HG03039 (cell line): ENCODE measurements around the gene NGFR.

Experiments
- ATAC-seq: cut with Tn5 transposase; IDR thresholded peaks from one replicate; pipeline ENCODE4 v1.9.1; 2021; ENCODE audit warnings: mild to moderate bottlenecking, moderate library complexity; ENCODE audit not compliant: unreplicated experiment

The NGFR gene

GRCh38 chr17:49494986-49495841 is at the start of gene NGFR:
NGFR (plus strand) TSS chr17:49495293; CDS start chr17:49495418, 125 bp downstream.
- no peak for ATAC-seq

- ATAC-seq = no peak
Measured at GRCh38 chr17:49445591-49445990, 49.5 kb upstream of the NGFR start.

- no peak for ATAC-seq
Measured at GRCh38 chr17:49447628-49448302, 47.3 kb upstream of the NGFR start.

- ATAC-seq = no peak
Measured at GRCh38 chr17:49450181-49450580, 44.9 kb upstream of the NGFR start.

GRCh38 chr17:49450735-49451134 is 44.4 kb upstream of the NGFR start:
- no peak for ATAC-seq

GRCh38 chr17:49452201-49452600 is 42.9 kb upstream of the NGFR start:
- no peak for ATAC-seq

- no peak for ATAC-seq
Measured at GRCh38 chr17:49452661-49453060, 42.4 kb upstream of the NGFR start.

GRCh38 chr17:49454050-49454449 is 41.0 kb upstream of the NGFR start:
- no peak for ATAC-seq

- no peak for ATAC-seq
Measured at GRCh38 chr17:49455272-49455861, 39.7 kb upstream of the NGFR start.

- no peak for ATAC-seq
Measured at GRCh38 chr17:49456183-49456965, 38.7 kb upstream of the NGFR start.

GRCh38 chr17:49457564-49458535 is 37.2 kb upstream of the NGFR start:
- no peak for ATAC-seq

GRCh38 chr17:49459401-49459984 is 35.6 kb upstream of the NGFR start:
- ATAC-seq = no peak

GRCh38 chr17:49460401-49460800 is 34.7 kb upstream of the NGFR start:
- ATAC-seq = no peak

GRCh38 chr17:49461580-49461979 is 33.5 kb upstream of the NGFR start:
- no peak for ATAC-seq

- ATAC-seq = no peak
Measured at GRCh38 chr17:49464049-49464448, 31.0 kb upstream of the NGFR start.

- no peak for ATAC-seq
Measured at GRCh38 chr17:49465331-49465903, 29.7 kb upstream of the NGFR start.

- ATAC-seq = no peak
Measured at GRCh38 chr17:49466436-49466835, 28.7 kb upstream of the NGFR start.

GRCh38 chr17:49467175-49467574 is 27.9 kb upstream of the NGFR start:
- ATAC-seq = no peak

- no peak for ATAC-seq
Measured at GRCh38 chr17:49468811-49469385, 26.2 kb upstream of the NGFR start.
